Hepatocyte (in vitro differentiated cells): Measurements from ENCODE around the gene PNPLA7. TPM values are rescaled to one million over a fixed set of nuclear protein-coding genes. Genes with fewer than 3 reads are reported as not detected.

Experiments
- DNase-seq: peaks from one replicate; pipeline ENCODE4 v3.0.0-alpha.2; 2016; ENCODE audit warnings: low spot score
- H2AFZ ChIP-seq: fragments of 200-600 bp; sonication (generic); 2 replicates; pipeline ENCODE4 v1.6.0; 2016; ENCODE audit warnings: antibody characterized with exemption, mild to moderate bottlenecking
- H3K27ac ChIP-seq: fragments of 200-600 bp; sonication (generic); 2 replicates; pipeline ENCODE4 v1.5.1; 2016; ENCODE audit warnings: mild to moderate bottlenecking
- H3K27me3 ChIP-seq: fragments of 200-600 bp; sonication (generic); 2 replicates; pipeline ENCODE4 v1.6.1; 2016
- H3K36me3 ChIP-seq: fragments of 200-600 bp; sonication (generic); replicated peaks from 2 replicates; pipeline ENCODE4 v1.5.1; 2016; ENCODE audit warnings: low read depth; ENCODE audit not compliant: insufficient read depth
- H3K4me1 ChIP-seq: fragments of 200-600 bp; sonication (generic); 2 replicates; pipeline ENCODE4 v1.5.1; 2016; ENCODE audit warnings: mild to moderate bottlenecking, moderate library complexity; ENCODE audit not compliant: insufficient read depth
- H3K4me2 ChIP-seq: fragments of 200-600 bp; sonication (generic); 2 replicates; pipeline ENCODE4 v1.6.0; 2016
- H3K4me3 ChIP-seq: fragments of 200-600 bp; sonication (generic); 2 replicates; pipeline ENCODE4 v1.5.1; 2016; ENCODE audit warnings: mild to moderate bottlenecking
- H3K79me2 ChIP-seq: fragments of 200-600 bp; sonication (generic); 2 replicates; pipeline ENCODE4 v1.6.0; 2017; ENCODE audit warnings: mild to moderate bottlenecking
- H3K9me2 ChIP-seq: fragments of 200-600 bp; sonication (generic); replicated peaks from 2 replicates; pipeline ENCODE4 v1.6.0; 2017; ENCODE audit warnings: mild to moderate bottlenecking; ENCODE audit not compliant: insufficient read depth
- H3K9me3 ChIP-seq: fragments of 200-600 bp; sonication (generic); 2 replicates; pipeline ENCODE4 v1.5.1; 2016; ENCODE audit warnings: low read depth, mild to moderate bottlenecking
- H4K20me1 ChIP-seq: fragments of 200-600 bp; sonication (generic); 2 replicates; pipeline ENCODE4 v1.6.0; 2016; ENCODE audit warnings: mild to moderate bottlenecking; ENCODE audit not compliant: insufficient read depth, poor library complexity, severe bottlenecking
- CTCF ChIP-seq: fragments of 200-600 bp; sonication (generic); IDR thresholded peaks from 2 replicates; pipeline ENCODE4 v1.5.1; 2016; ENCODE audit warnings: antibody characterized with exemption, mild to moderate bottlenecking; ENCODE audit not compliant: poor library complexity
- EZH2 ChIP-seq: fragments of 200-600 bp; sonication (generic); IDR thresholded peaks from 2 replicates; pipeline ENCODE4 v1.6.1; 2016; ENCODE audit warnings: antibody characterized with exemption, mild to moderate bottlenecking, borderline replicate concordance
- EZH2phosphoT487 ChIP-seq: fragments of 200-600 bp; sonication (generic); IDR thresholded peaks from one replicate; pipeline ENCODE4 v1.6.1; 2018; ENCODE audit warnings: antibody characterized with exemption, mild to moderate bottlenecking, low read depth, moderate library complexity; ENCODE audit not compliant: unreplicated experiment, severe bottlenecking
- WGBS: methylation state at CpG from one replicate; pipeline ENCODE4 v1.1.6; 2016; ENCODE audit warnings: low lambda C conversion rate; ENCODE audit errors: missing lambda C conversion rate; 5-methylcytosine and 5-hydroxymethylcytosine counted together
- polyA plus RNA-seq: library from polyadenylated mRNA; unstranded; fragments of >200 nt; fragmentation: Nextera tagmentation; extraction: Ambion mirVana; gene quantifications from 2 replicates; pipeline ENCODE4 v1.2.1, GENCODE V29; 2016
- total RNA-seq: library from RNA; depleted of rRNA; stranded (reverse); fragments of >200 nt; gene quantifications from 2 replicates; pipeline ENCODE4 v1.2.3, GENCODE V29; 2014

PNPLA7 gene
- total and polyA plus RNA-seq, 2 experiments from 2014 or later = 0.62 to 0.77 TPM

GRCh38 chr9:137497921-137498719, 52.1 kb downstream of the PNPLA7 start:
- H3K36me3 ChIP-seq = no peaks in the 10 kb centered on the region
- TF ChIP-seq CTCF (no peak), EZH2 (no peak), EZH2phosphoT487 (no peak)
- H3K27me3 ChIP-seq = no peaks in the 10 kb centered on the region
- no peaks in the 10 kb centered on the region for H3K79me2 ChIP-seq
- no peaks in the 10 kb centered on the region for H3K9me3 ChIP-seq
- no peak overlapping the region for H2AFZ ChIP-seq
- WGBS = 91% methylated on average over 35 of the region's 36 CpGs
- H3K4me2 ChIP-seq = no peak overlapping the region
- H3K4me3 ChIP-seq = no peak overlapping the region
- no peaks in the 10 kb centered on the region for H4K20me1 ChIP-seq
- H3K4me1 ChIP-seq = no peaks in the 10 kb centered on the region
- DNase-seq = no peak
- no peak overlapping the region for H3K27ac ChIP-seq
- H3K9me2 ChIP-seq = no peaks in the 10 kb centered on the region

- H3K4me1 ChIP-seq = no peaks in the 10 kb centered on the region
- H3K4me3 ChIP-seq = no peak overlapping the region
- no peaks in the 10 kb centered on the region for H4K20me1 ChIP-seq
- no peaks in the 10 kb centered on the region for H3K79me2 ChIP-seq
- H3K4me2 ChIP-seq = no peak overlapping the region
- WGBS = 95% methylated on average over 27 of the region's 27 CpGs
- no peaks in the 10 kb centered on the region for H3K36me3 ChIP-seq
- TF ChIP-seq EZH2phosphoT487 (no peak), CTCF (no peak), EZH2 (no peak)
- no peaks in the 10 kb centered on the region for H3K9me2 ChIP-seq
- H3K9me3 ChIP-seq = no peaks in the 10 kb centered on the region
- H3K27ac ChIP-seq = no peak overlapping the region
- no peak overlapping the region for H2AFZ ChIP-seq
- no peak for DNase-seq
- no peaks in the 10 kb centered on the region for H3K27me3 ChIP-seq
These were observed 53.4 kb downstream of the PNPLA7 start for GRCh38 chr9:137496601-137497375.

GRCh38 chr9:137494550-137495351, 55.5 kb downstream of the PNPLA7 start:
- DNase-seq = no peak
- H2AFZ ChIP-seq = no peak overlapping the region
- H3K36me3 ChIP-seq = no peaks in the 10 kb centered on the region
- H4K20me1 ChIP-seq = no peaks in the 10 kb centered on the region
- H3K4me3 ChIP-seq = no peak overlapping the region
- no peaks in the 10 kb centered on the region for H3K27me3 ChIP-seq
- no peaks in the 10 kb centered on the region for H3K9me3 ChIP-seq
- H3K79me2 ChIP-seq = no peaks in the 10 kb centered on the region
- H3K4me1 ChIP-seq = no peaks in the 10 kb centered on the region
- TF ChIP-seq CTCF (no peak), EZH2phosphoT487 (no peak), EZH2 (no peak)
- no peak overlapping the region for H3K27ac ChIP-seq
- no peaks in the 10 kb centered on the region for H3K9me2 ChIP-seq
- WGBS = 98% methylated on average over 40 of the region's 46 CpGs
- H3K4me2 ChIP-seq = no peak overlapping the region
